Nephron (organoid): ENCODE data around the gene DOC2B.
A peak's percentile ranks its signal among the peaks of the same experiment; 100 is the strongest.

ENCODE experiments used
- H3K27ac Mint-ChIP-seq, 3 experiments: 2 replicates each; pipeline ENCODE4 v1.8.0; 2020; ENCODE audit warnings: mixed read lengths in 3 of 3, mild to moderate bottlenecking in 2 of 3, moderate library complexity in 1 of 3
- H3K27me3 Mint-ChIP-seq: 2 replicates; pipeline ENCODE4 v1.8.0; 2021; ENCODE audit warnings: low read depth, mild to moderate bottlenecking, moderate library complexity, mixed read lengths
- H3K36me3 Mint-ChIP-seq: 2 replicates; pipeline ENCODE4 v1.8.0; 2020; ENCODE audit warnings: low read depth, mixed read lengths
- H3K4me1 Mint-ChIP-seq: 2 replicates; pipeline ENCODE4 v1.8.0; 2020; ENCODE audit warnings: mixed read lengths
- H3K4me3 Mint-ChIP-seq, 3 experiments: 2 replicates each; pipeline ENCODE4 v1.8.0; 2020; ENCODE audit warnings: mild to moderate bottlenecking in 3 of 3, mixed read lengths in 3 of 3, moderate library complexity in 2 of 3
- H3K9me3 Mint-ChIP-seq: 2 replicates; pipeline ENCODE4 v1.8.0; 2020; ENCODE audit warnings: mixed read lengths
- TF ChIP-seq, protein P1 (sequence below), 3 experiments: fragments of 200-600 bp; sonication (generic); IDR thresholded peaks; one replicate each; pipeline ENCODE4 v1.5.0; 2021; ENCODE audit warnings: antibody characterized with exemption in 3 of 3; ENCODE audit not compliant: unreplicated experiment in 3 of 3

DOC2B gene

DNA sequence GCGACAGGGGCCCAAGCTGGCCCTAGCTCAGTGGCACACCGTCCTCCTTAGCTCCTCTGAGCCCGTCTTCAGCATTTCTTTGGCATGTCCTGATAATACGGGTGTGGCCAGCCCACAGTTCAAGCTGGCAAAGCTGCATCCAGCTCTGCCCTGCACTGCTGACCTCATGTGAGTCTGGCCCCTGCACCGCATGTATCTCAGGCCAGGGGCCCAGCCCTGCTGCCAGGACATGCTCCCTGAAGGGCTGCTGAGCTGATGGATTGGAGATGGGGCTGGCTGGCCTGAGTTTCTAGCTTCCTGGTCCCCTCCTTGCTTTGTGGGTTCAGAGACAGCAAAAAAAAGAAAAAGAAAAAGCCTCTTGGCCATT, 2.4 kb downstream of the DOC2B start:
- Mint-ChIP-seq H3K36me3 (no peaks in the 10 kb centered on the region), H3K4me1 (peaks cover 22% of the 10 kb centered on the region)
- TF ChIP-seq, protein P1, sequence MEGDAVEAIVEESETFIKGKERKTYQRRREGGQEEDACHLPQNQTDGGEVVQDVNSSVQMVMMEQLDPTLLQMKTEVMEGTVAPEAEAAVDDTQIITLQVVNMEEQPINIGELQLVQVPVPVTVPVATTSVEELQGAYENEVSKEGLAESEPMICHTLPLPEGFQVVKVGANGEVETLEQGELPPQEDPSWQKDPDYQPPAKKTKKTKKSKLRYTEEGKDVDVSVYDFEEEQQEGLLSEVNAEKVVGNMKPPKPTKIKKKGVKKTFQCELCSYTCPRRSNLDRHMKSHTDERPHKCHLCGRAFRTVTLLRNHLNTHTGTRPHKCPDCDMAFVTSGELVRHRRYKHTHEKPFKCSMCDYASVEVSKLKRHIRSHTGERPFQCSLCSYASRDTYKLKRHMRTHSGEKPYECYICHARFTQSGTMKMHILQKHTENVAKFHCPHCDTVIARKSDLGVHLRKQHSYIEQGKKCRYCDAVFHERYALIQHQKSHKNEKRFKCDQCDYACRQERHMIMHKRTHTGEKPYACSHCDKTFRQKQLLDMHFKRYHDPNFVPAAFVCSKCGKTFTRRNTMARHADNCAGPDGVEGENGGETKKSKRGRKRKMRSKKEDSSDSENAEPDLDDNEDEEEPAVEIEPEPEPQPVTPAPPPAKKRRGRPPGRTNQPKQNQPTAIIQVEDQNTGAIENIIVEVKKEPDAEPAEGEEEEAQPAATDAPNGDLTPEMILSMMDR (IDR thresholded peaks at IDR 0.05; ENCODE audit: unreplicated experiment in 3 of 3), result no peak

DNA sequence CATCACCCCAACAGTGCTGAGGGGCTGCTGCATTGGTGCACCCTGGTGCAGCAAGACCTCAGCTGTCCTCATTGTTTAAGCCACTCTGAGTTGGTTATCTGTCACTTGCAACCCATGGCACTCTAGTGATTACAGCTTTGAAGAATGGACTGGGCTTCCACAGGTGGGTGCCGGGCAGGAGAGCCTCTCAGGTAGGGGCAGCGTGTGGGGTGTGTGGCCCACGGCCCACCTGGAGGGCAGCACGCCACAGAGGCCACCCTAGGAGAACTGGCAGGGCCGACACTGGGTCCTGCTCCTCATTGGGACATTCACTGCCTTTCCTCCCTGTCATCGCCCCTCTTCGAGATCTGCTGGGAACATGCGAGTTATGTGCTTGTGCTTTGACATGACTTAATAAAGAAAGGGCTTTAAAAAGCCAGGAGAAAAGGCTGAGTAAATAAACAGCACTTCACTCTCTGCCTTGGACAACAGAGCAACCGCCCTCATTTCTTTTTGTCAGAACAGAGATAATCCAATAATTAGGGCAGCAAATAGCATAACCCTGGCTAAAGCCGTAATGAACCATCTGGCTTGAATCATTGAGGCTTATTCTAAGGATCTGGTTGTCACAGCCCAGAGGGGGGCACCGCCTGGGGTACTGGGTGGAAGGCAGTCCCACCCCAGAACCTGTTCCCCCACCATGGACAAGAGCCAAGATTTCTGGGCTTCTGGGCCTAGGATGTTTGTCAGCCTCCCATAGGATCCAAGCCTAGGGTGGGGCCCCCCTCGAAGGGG, 3.0 kb downstream of the DOC2B start:
- peaks cover 24% of the 10 kb centered on the region for H3K4me1 Mint-ChIP-seq
- H3K4me3 Mint-ChIP-seq, result peak overlapping the region; percentile 60 to 77 (median 70)
- no peaks in the 10 kb centered on the region for H3K36me3 Mint-ChIP-seq
- no peaks in the 10 kb centered on the region for H3K9me3 Mint-ChIP-seq
- TF ChIP-seq, protein P1 (IDR thresholded peaks at IDR 0.05; ENCODE audit: unreplicated experiment in 3 of 3), result no peak
- H3K27ac Mint-ChIP-seq, result peak overlapping the region; percentile 35 to 85 (median 52)
- peaks cover 19% of the 10 kb centered on the region for H3K27me3 Mint-ChIP-seq

More for the DNA sequence above, 2.4 kb downstream of the DOC2B start:
- Mint-ChIP-seq H3K4me3 (peak overlapping the region; percentile 55 to 77 (median 70)), H3K27ac (peak overlapping the region in 2 of 3 experiments; percentile 35 to 85), H3K9me3 (no peaks in the 10 kb centered on the region), H3K27me3 (peaks cover 22% of the 10 kb centered on the region)

DNA sequence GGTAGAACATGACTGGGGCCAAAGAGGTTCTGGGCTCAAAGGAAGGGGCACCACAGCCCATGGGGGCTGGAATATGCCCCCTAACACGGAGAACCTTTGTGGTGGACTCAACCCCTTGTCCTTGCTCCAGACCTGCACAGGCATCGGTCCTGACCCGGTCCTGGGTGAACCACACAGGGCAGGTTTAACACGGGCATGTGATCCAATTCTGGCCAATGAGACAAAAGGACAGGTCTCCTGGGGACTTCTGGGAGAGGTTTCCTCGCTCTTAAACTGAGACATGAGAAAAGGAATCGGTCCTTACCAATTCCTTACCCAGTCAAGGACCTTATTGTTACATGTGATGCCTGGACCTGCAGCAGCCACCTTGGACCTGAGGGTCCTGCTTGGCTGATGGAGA, 3.7 kb downstream of the DOC2B start:
- TF ChIP-seq, protein P1 (IDR thresholded peaks at IDR 0.05; ENCODE audit: unreplicated experiment in 3 of 3), result no peak
- H3K4me3 Mint-ChIP-seq, result peak overlapping the region; percentile 42 to 66 (median 46)
- H3K27me3 Mint-ChIP-seq, result peaks cover 17% of the 10 kb centered on the region
- H3K9me3 Mint-ChIP-seq, result no peaks in the 10 kb centered on the region
- H3K27ac Mint-ChIP-seq, result peak overlapping the region; percentile 29 to 52 (median 35)
- peaks cover 24% of the 10 kb centered on the region for H3K4me1 Mint-ChIP-seq
- H3K36me3 Mint-ChIP-seq, result no peaks in the 10 kb centered on the region

DNA sequence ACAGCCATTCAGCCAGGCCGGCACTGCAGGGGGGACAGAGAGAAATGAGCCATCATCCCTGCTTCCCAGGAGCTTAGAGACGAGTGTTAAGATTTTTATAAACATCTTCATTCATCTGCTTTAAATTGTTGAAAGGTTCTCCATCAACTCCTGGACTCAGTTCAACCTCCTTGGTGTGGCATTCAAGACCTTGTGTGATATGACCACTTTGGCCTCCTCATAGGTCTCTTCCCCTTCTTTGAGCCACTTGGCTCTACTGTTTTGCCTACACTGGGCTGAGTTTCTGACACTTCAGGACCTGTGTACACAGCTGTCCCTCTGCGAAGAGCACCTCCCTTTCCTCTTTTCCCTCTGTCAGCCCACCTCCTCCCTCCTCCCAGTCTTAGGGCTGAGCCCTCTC, 4.3 kb downstream of the DOC2B start:
- H3K27me3 Mint-ChIP-seq, result peaks cover 12% of the 10 kb centered on the region
- TF ChIP-seq, protein P1 (IDR thresholded peaks at IDR 0.05; ENCODE audit: unreplicated experiment in 3 of 3), result no peak
- H3K4me1 Mint-ChIP-seq, result peaks cover 20% of the 10 kb centered on the region
- peak overlapping the region; percentile 16 to 50 (median 46) for H3K4me3 Mint-ChIP-seq
- no peaks in the 10 kb centered on the region for H3K36me3 Mint-ChIP-seq
- peak overlapping the region in 1 of 3 experiments; percentile 49 for H3K27ac Mint-ChIP-seq
- H3K9me3 Mint-ChIP-seq, result no peaks in the 10 kb centered on the region

DNA sequence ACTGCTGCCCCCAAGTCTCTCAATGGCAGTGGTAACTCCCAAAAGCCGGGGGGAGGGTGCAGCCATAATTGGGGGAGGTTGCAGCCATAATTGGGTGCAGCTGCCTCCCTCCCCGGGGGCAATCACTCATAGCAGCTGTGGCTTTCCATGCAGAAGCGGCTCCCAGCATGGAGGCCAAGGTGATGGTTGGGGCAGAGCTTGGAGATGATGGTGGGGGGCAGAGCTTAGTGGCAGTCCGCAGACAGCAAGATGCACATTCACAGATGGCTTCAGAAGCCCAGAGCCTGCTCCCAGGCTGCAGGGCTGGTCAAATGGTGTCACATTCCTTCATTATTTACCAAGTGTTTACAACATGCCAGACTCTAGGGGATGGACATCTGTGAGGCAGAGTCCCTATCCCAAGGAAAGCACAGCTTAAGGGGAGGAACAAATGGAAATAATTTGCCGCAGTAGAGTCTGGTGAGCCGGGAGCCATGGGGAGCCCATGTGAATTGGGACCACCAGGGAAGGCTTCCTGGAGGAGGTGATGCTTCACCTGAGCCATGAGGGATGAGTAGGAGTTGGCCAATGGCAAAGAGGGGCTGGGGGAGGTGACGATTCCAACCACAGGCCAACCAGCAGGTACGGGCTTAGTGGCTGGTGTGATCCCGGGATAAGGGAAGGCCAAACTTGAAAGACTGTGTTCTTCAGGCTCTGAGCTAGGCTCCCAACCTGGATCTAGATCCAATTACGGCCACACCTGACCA, 8.1 kb downstream of the DOC2B start:
- peaks cover 11% of the 10 kb centered on the region for H3K27me3 Mint-ChIP-seq
- no peaks in the 10 kb centered on the region for H3K36me3 Mint-ChIP-seq
- H3K4me3 Mint-ChIP-seq, result no peak overlapping the region
- TF ChIP-seq, protein P1 (IDR thresholded peaks at IDR 0.05; ENCODE audit: unreplicated experiment in 3 of 3), result no peak
- H3K4me1 Mint-ChIP-seq, result peaks cover 12% of the 10 kb centered on the region
- peak overlapping the region in 1 of 3 experiments; percentile 13 for H3K27ac Mint-ChIP-seq
- H3K9me3 Mint-ChIP-seq, result no peaks in the 10 kb centered on the region
